B cell (primary cell): Measurements from ENCODE around the gene GNAS.

ENCODE experiments used
- CTCF ChIP-seq: fragments of 200-600 bp; IDR thresholded peaks from one replicate; pipeline ENCODE4 v1.8.0; 2022; ENCODE audit warnings: antibody characterized with exemption, mild to moderate bottlenecking
- EZH2 ChIP-seq: IDR thresholded peaks from 2 replicates; pipeline ENCODE4 v1.6.1; 2012; ENCODE audit warnings: borderline replicate concordance, low read depth, mild to moderate bottlenecking, moderate library complexity, low read length; ENCODE audit not compliant: insufficient read depth, poor library complexity, severe bottlenecking

GRCh38 chr20:58878399-58878798, 25.9 kb downstream of the GNAS start:
- TF ChIP-seq CTCF: no peak
- no peak for TF ChIP-seq EZH2
